Erythroblast (primary cell): ENCODE results near the gene NKAIN4.

Experiments
- DNase-seq, 2 experiments: peaks; one replicate each; lab custom pipeline; 2025; lab: John Stamatoyannopoulos, UW
- GATA1 ChIP-seq: IDR thresholded peaks from 2 replicates; pipeline ENCODE4 v1.6.1; 2011; ENCODE audit warnings: low read depth, mild to moderate bottlenecking, control low read depth, low read length, moderate library complexity
- POLR2A ChIP-seq: IDR thresholded peaks from 2 replicates; pipeline ENCODE4 v1.6.1; 2011; ENCODE audit warnings: mild to moderate bottlenecking, low read length

The NKAIN4 gene

GRCh38 chr20:63292292-63292701 is 38.0 kb upstream of the NKAIN4 start:
- no peak for DNase-seq
- no peak for TF ChIP-seq POLR2A
- TF ChIP-seq GATA1, result no peak

DNA sequence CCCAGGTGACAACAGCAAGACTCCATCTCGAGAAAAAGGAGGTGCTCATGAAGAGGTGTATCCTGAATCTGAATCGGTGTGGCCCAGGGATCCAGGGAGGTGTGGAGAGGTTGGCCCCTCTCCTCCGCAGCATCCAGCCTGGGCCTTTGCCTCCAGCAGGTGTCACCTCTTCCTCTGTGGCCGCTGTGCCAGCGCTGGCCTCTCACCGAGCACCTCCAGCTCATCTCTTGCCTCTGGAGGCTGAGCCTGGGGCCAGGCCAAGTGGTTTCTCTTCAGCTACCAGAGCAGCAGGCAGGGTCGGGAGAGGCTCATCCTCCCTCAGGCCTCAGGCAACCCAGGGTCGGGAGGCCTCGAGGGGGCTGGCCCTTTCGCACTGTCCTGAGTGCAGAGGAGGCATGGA is 37.5 kb upstream of the NKAIN4 start:
- TF ChIP-seq GATA1 (no peak), POLR2A (no peak)
- DNase-seq, result no peak

GRCh38 chr20:63290677-63291472 is 36.6 kb upstream of the NKAIN4 start:
- TF ChIP-seq GATA1 (no peak), POLR2A (no peak)
- DNase-seq, result peak; percentile 40 to 62

DNA sequence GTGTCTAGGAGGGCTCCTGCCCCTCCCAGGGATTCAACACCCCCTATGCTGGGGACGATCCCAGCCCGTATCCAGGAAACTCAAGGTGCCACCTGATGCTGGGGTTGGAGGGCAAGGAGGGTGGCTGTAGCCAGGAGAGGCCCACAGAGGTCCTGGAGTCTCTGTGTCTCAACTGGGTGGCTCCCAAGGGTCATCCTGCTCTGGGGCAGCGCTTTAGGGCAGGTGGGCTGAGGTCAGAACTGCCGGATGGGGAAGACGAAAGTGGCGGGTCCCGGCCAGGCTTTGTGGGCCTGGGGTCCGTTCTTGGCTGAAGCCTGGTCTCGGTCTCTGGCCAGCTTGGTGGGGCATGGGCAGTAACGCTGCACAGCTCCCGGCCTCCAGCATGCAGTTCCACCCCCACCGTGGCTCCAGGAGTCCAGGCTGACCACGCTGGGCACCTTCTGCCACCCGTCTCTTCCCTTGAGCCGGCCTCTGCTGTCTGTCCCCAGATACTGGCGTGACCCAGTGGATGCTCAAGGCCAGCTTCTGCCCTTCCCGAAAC is 35.9 kb upstream of the NKAIN4 start:
- no peak for TF ChIP-seq GATA1
- TF ChIP-seq POLR2A, result no peak
- no peak for DNase-seq

- no peak for DNase-seq
- TF ChIP-seq POLR2A (no peak), GATA1 (no peak)
Measured at GRCh38 chr20:63289311-63290135, 35.3 kb upstream of the NKAIN4 start.

- no peak for DNase-seq
- no peak for TF ChIP-seq POLR2A
- TF ChIP-seq GATA1, result no peak
Measured at GRCh38 chr20:63288581-63289251, 34.5 kb upstream of the NKAIN4 start.

DNA sequence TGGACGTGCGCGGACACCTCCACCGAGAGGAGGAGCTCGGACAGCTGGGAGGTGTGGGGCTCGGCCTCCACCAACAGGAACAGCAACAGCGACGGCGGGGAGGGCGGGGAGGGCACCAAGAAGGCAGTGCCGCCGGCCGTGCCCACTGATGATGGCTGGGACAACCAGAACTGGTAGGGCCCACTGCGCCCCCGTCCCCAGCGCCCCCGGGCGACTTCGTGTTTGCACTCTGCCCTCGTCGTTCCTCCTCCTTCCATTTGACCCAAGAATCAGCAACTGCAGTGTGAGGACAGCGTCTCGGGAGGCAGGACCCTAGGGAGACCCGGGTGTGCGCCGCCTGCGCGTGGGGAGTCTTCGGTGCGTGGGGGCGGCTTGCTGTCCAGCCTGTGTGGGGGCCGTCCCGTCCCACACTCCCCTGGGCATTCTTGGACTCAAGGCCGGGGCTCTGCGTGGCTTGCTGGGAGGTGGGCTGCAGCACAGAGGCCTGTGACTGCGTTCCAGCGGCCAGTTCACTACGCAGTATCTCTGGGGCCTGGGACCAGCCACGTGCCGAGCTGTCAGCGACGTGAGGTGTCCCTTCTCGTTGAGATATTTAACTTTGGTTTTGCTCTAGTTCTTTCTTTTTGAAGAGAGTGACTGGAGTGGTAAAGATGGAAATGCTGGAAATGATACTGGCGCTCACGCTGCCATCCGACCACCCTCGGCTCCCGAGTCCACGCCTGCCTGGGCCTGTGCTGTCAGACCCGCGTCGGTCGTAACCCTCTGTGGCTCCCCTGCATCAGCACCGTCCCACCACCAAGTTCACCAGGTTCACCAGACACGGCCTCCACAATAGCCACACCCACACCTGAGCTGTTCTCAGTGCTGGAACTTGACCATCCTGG is 33.7 kb upstream of the NKAIN4 start:
- DNase-seq, result no peak
- TF ChIP-seq POLR2A, result no peak
- TF ChIP-seq GATA1, result no peak

- DNase-seq, result no peak
- no peak for TF ChIP-seq POLR2A
- no peak for TF ChIP-seq GATA1
Measured at GRCh38 chr20:63286781-63287696, 32.8 kb upstream of the NKAIN4 start.

DNA sequence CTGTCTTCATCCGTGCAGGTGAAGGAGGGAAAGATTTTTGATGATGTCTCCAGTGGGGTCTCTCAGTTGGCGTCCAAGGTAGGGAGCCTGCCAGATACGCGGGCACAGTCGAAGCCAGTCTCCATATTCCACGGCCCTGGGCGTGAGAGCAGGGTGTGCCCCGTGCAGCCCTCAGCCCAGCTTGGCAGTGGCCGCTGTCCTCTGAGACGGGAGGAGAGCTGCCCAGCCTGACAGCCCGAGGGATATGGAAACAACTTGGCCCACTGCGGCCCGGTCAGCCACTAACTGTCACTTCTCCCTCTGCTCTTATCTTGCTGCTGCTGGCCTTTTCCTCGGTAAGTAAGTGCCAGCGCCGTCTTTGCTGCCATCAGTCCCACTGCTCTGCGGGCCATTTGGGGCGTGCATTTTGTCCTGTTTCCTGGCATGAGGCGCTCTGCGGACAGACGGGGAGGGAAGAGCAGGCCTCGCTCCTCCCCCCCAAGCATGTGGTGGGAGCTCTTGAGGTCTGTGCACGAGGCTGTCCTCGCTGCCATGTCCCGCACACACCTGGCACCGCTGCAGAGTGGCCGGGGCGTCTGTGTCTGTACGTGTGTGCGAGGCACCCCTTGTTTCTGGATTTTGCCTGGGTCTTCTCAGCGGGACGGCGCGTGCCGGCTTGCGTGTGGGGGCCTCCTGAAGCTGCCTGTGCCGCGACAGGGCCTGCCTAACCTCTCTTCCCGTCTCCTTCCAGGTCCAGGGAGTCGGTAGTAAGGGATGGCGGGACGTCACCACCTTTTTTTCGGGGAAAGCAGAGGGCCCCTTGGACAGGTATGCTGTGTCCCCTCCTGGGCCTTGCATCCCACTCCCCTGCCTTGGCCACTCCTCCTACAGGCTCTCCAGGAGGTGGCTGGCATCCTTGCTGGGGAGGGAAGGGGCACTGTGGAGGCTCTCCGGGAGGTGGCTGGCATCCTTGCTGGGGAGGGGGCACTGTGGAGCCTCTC is 31.7 kb upstream of the NKAIN4 start:
- no peak for TF ChIP-seq POLR2A
- TF ChIP-seq GATA1, result no peak
- no peak for DNase-seq

DNA sequence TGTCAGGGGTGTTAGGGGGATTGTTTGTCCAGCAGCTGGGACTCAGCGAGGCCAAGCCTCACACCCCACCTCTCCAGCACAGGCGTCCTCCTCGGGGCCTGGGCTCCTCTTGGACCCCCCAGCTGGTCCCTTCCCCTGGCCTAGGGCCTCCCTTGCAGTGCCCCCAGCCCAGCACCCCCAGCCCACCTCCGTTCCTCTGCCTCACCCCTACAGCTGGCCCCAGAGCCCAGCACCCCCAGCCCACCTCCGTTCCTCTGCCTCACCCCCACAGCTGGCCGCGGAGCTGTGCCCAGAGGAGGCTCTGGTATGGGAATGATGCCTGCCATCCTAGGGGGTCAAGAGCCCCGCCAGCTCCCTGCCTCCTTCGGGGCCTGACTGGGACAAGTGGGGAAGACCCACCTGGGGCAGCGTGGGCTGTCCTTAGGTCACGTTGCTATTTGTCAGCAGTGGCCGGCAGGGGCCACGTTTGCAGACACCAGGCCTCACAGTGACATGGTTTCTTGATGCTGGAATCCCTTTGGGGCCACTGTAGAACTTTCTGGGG is 30.8 kb upstream of the NKAIN4 start:
- no peak for TF ChIP-seq POLR2A
- no peak for TF ChIP-seq GATA1
- no peak for DNase-seq
